K562 (cell line): ENCODE results near the gene NUMB. TPM values are rescaled to one million over a fixed set of nuclear protein-coding genes. Genes with fewer than 3 reads are reported as not detected.

Experiments used
- ATAC-seq: fragments of 200-7000 bp; cut with Tn5 transposase; 3 replicates; pipeline ENCODE4 v1.9.1; 2020; ENCODE audit warnings: moderate library complexity
- BruUV-seq: library from RNA; stranded (reverse); fragments of 400-500 nt; replicated peaks from 2 replicates; lab custom pipeline; 2021; lab: Mats Ljungman, UMichigan
- CTCF ChIA-PET: fragments of 300-600 bp; formaldehyde crosslinking; extraction: SDS; loops from one replicate; lab custom pipeline; 2021; ENCODE audit warnings: low intra/inter-chr PET ratio; lab: Yijun Ruan, JAX
- POLR2A ChIA-PET: fragments of 300-600, 350-650 bp; sonication (Branson Sonifier 250); formaldehyde crosslinking; extraction: SDS; loops from one replicate; lab custom pipeline; 2021; ENCODE audit warnings: antibody characterized with exemption, inconsistent platforms; lab: Yijun Ruan, JAX
- DNase-seq, 4 experiments: peaks; one replicate each; pipeline versions ENCODE4 v3.0.0 to v3.0.0-alpha.2; 2011 to 2018; ENCODE audit warnings: low spot score in 3 of 4, mixed read lengths in 3 of 4; ENCODE audit errors: extremely low read depth in 1 of 4
- FAIRE-seq: peaks from 2 replicates; lab custom pipeline; 2011; peaks lifted over from hg19 to GRCh38; lab: Jason Lieb, UNC
- H2AFZ ChIP-seq: 2 replicates; pipeline ENCODE4 v1.6.0; 2011; ENCODE audit warnings: low read depth, low read length, control low read depth, inconsistent platforms
- H3K27ac ChIP-seq: fragments of 200-600 bp; 3 replicates; pipeline ENCODE4 v1.8.0; 2011; ENCODE audit warnings: low read depth, mild to moderate bottlenecking, control low read depth, inconsistent platforms, low read length, moderate library complexity, mixed read lengths; ENCODE audit errors: extremely low read depth
- H3K27me3 ChIP-seq, 2 experiments: fragments of 300-600 bp in 1 of 2; 2 replicates in 1 of 2; 3 replicates in 1 of 2; pipeline versions ENCODE4 v1.6.0 to v1.8.0; 2011; ENCODE audit warnings: inconsistent platforms in 2 of 2, low read length in 2 of 2, mild to moderate bottlenecking in 1 of 2, mixed read lengths in 1 of 2, moderate library complexity in 1 of 2; ENCODE audit not compliant: control insufficient read depth in 2 of 2, insufficient read depth in 2 of 2
- H3K36me3 ChIP-seq: fragments of 300-600 bp; 3 replicates; pipeline ENCODE4 v1.8.0; 2011; ENCODE audit warnings: mild to moderate bottlenecking, low read length, inconsistent platforms; ENCODE audit not compliant: control insufficient read depth, insufficient read depth
- H3K4me1 ChIP-seq, 2 experiments: fragments of 200-600 bp in 1 of 2; replicated peaks in 1 of 2; 2 replicates in 1 of 2; 3 replicates in 1 of 2; pipeline versions ENCODE4 v1.5.1 to v1.8.0; 2011; ENCODE audit warnings: inconsistent platforms in 2 of 2, low read length in 2 of 2, mild to moderate bottlenecking in 1 of 2, mixed read lengths in 1 of 2, moderate library complexity in 1 of 2; ENCODE audit not compliant: control insufficient read depth in 2 of 2, insufficient read depth in 2 of 2
- H3K4me2 ChIP-seq: 2 replicates; pipeline ENCODE4 v1.6.1; 2011; ENCODE audit warnings: low read length, control low read depth, inconsistent platforms, mixed read lengths; ENCODE audit not compliant: insufficient read depth
- H3K4me3 ChIP-seq: fragments of 200-600 bp; sonication (generic), shearing (Covaris generic); 2 replicates; pipeline ENCODE4 v1.5.1; 2016; ENCODE audit warnings: control low read depth, inconsistent platforms
- H3K79me2 ChIP-seq: fragments of 200-600 bp; 3 replicates; pipeline ENCODE4 v1.8.0; 2011; ENCODE audit warnings: low read length, inconsistent platforms; ENCODE audit not compliant: control insufficient read depth, insufficient read depth
- H3K9ac ChIP-seq, 2 experiments: 2 replicates each; pipeline versions ENCODE4 v1.6.0 to v1.6.1; 2011; ENCODE audit warnings: low read depth in 2 of 2, low read length in 2 of 2, control low read depth in 1 of 2, inconsistent platforms in 1 of 2, mild to moderate bottlenecking in 1 of 2, mixed read lengths in 1 of 2; ENCODE audit not compliant: insufficient read depth in 1 of 2
- H3K9me1 ChIP-seq: one replicate; pipeline ENCODE4 v1.6.0; 2011; ENCODE audit warnings: inconsistent platforms, mild to moderate bottlenecking, low read length, moderate library complexity; ENCODE audit not compliant: control insufficient read depth, insufficient read depth
- H3K9me3 ChIP-seq: replicated peaks from 2 replicates; pipeline ENCODE4 v1.5.1; 2011; ENCODE audit warnings: low read depth, low read length, inconsistent platforms; ENCODE audit not compliant: control insufficient read depth, insufficient read depth
- H4K20me1 ChIP-seq: replicated peaks from 2 replicates; pipeline ENCODE4 v1.6.1; 2011; ENCODE audit warnings: low read length, inconsistent platforms, mixed read lengths; ENCODE audit not compliant: control insufficient read depth, insufficient read depth
- EZH2 ChIP-seq: IDR thresholded peaks from 2 replicates; pipeline ENCODE4 v1.6.1; 2012; ENCODE audit warnings: low read depth, mild to moderate bottlenecking, inconsistent platforms, low read length, borderline replicate concordance
- HNRNPH1 ChIP-seq: fragments of 200-400 bp; formaldehyde crosslinking; optimal IDR thresholded peaks from 2 replicates; pipeline ENCODE3; 2017; ENCODE audit warnings: low read depth, mild to moderate bottlenecking, low read length, moderate library complexity
- IRF1 ChIP-seq: sonication (generic); formaldehyde crosslinking; IDR thresholded peaks from 2 replicates; pipeline ENCODE4 v1.8.0; 2022; ENCODE audit warnings: missing genetic modification reagents, mild to moderate bottlenecking, borderline replicate concordance
- POLR2A ChIP-seq: fragments of 450-650 bp; conservative IDR thresholded peaks from 2 replicates; pipeline ENCODE4 v1.6.1; 2016
- POLR3G ChIP-seq: IDR thresholded peaks from 2 replicates; pipeline ENCODE4 v1.6.1; 2011; ENCODE audit not compliant: insufficient read length, insufficient replicate concordance; ENCODE audit errors: extremely low read depth
- SLC30A9 ChIP-seq: fragments of 250-450 bp; sonication (Bioruptor Pico); IDR thresholded peaks from 2 replicates; pipeline ENCODE4 v1.8.0; 2022; ENCODE audit warnings: mild to moderate bottlenecking, moderate library complexity
- SNIP1 ChIP-seq: fragments of 450-650 bp; IDR thresholded peaks from 2 replicates; pipeline ENCODE4 v1.7.1; 2017; ENCODE audit warnings: low read depth, mild to moderate bottlenecking
- SRSF9 ChIP-seq: fragments of 200-400 bp; formaldehyde crosslinking; IDR thresholded peaks from 2 replicates; pipeline ENCODE4 v1.6.1; 2017; ENCODE audit warnings: low read depth, low read length, borderline replicate concordance
- ZNF184 ChIP-seq: sonication (generic); formaldehyde crosslinking; IDR thresholded peaks from 2 replicates; pipeline ENCODE4 v1.5.0; 2020; ENCODE audit warnings: missing genetic modification reagents
- ZNF347 ChIP-seq: fragments of 450-650 bp; formaldehyde crosslinking; IDR thresholded peaks from 2 replicates; pipeline ENCODE4 v1.4.0; 2020; ENCODE audit warnings: low read depth, mild to moderate bottlenecking, moderate library complexity
- WGBS: fragments of 100-300 bp; shearing (Covaris generic); methylation state at CpG from one replicate; pipeline ENCODE4 v1.1.6; 2016; ENCODE audit warnings: low coverage, mixed read lengths; ENCODE audit not compliant: insufficient coverage; ENCODE audit errors: missing lambda C conversion rate; 5-methylcytosine and 5-hydroxymethylcytosine counted together
- in situ Hi-C: fragments of 300-500 bp; cut with MboI; formaldehyde crosslinking; loops from 4 replicates; pipeline ENCODE4 v1.15.0; 2018; ENCODE audit warnings: inconsistent platforms, mixed read lengths
- intact Hi-C: fragments of 100-400 bp; cut with micrococcal nuclease; formaldehyde crosslinking; loops from 2 replicates; pipeline ENCODE4 v1.14.2; 2022
- polyA plus RNA-seq, 8 experiments: library from polyadenylated mRNA; depleted of rRNA in 4 of 8; stranded (reverse) in 5 of 8; unstranded in 3 of 8; fragments of >200 nt; fragmentation: Nextera tagmentation in 2 of 8; fragmentation: Illumina TruSeq in 1 of 8; extraction: Ambion mirVana in 2 of 8; extraction: Trizol in 1 of 8; gene quantifications; 2 replicates each; pipeline versions ENCODE4 v1.2.1 to v1.2.3, GENCODE V29; 2011 to 2014; ENCODE audit warnings: inconsistent platforms in 1 of 8, missing spikeins in 1 of 8
- total RNA-seq, 7 experiments: library from RNA; depleted of rRNA in 6 of 7; stranded (reverse); fragments of >200 nt in 6 of 7; fragmentation: Illumina TruSeq in 2 of 7; extraction: Trizol in 2 of 7; gene quantifications; 2 replicates each; pipeline versions ENCODE4 v1.2.1 to v1.2.3, GENCODE V29; 2011 to 2021; ENCODE audit warnings: low replicate concordance in 1 of 7
- TF ChIP-seq, protein P1 (sequence below): IDR thresholded peaks from 2 replicates; pipeline ENCODE4 v1.6.1; 2011; ENCODE audit not compliant: insufficient read length; ENCODE audit errors: extremely low read depth
- TF ChIP-seq, protein P2 (sequence below), 2 experiments: IDR thresholded peaks; 2 replicates each; pipeline ENCODE4 v1.6.1; 2012; ENCODE audit warnings: improper control_type of control experiment in 2 of 2, low read depth in 2 of 2, low read length in 2 of 2, borderline replicate concordance in 1 of 2

The NUMB gene
- total and polyA plus RNA-seq, 9 of the 15 experiments (the other 6 are each of a cell fraction or from before 2014, with no cell fraction given), result 13.5 to 54.0 (median 32.3) TPM

- FAIRE-seq, result no peak
- CTCF ChIA-PET, result no interaction called here
- Histone ChIP-seq H4K20me1 (no peaks in the 10 kb centered on the region), H3K27me3 (no peaks in the 10 kb centered on the region), H3K27ac (no peak overlapping the region), H3K9me1 (no peaks in the 10 kb centered on the region), H3K36me3 (no peaks in the 10 kb centered on the region; the same call in 2 of the 3 replicates), H3K4me1 (no peaks in the 10 kb centered on the region), H3K4me3 (no peak overlapping the region), H3K4me2 (no peak overlapping the region), H3K9me3 (no peaks in the 10 kb centered on the region), H3K79me2 (peaks cover 6% of the 10 kb centered on the region; the same call in 1 of the 3 replicates), H2AFZ (no peak overlapping the region), H3K9ac (no peak overlapping the region)
- BruUV-seq, result no TSS peak
- 97% methylated on average over 4 of the region's 4 CpGs for WGBS
- in situ Hi-C loops, result no loop called here
- no peak for DNase-seq
- TF ChIP-seq SLC30A9 (CRISPR knock-in tag) (no peak), SNIP1 (no peak), POLR2A (no peak), ZNF184 (no peak)
- intact Hi-C loops, result no loop called here
- POLR2A ChIA-PET, result interaction anchor here (0.7 kb wide), 1 partner anchor 127 kb away, joined by 4 read pairs; no protein-coding TSS in a partner anchor
- no peak for ATAC-seq
Observed at GRCh38 chr14:73383356-73383755, 75.0 kb downstream of the NUMB start.

DNA sequence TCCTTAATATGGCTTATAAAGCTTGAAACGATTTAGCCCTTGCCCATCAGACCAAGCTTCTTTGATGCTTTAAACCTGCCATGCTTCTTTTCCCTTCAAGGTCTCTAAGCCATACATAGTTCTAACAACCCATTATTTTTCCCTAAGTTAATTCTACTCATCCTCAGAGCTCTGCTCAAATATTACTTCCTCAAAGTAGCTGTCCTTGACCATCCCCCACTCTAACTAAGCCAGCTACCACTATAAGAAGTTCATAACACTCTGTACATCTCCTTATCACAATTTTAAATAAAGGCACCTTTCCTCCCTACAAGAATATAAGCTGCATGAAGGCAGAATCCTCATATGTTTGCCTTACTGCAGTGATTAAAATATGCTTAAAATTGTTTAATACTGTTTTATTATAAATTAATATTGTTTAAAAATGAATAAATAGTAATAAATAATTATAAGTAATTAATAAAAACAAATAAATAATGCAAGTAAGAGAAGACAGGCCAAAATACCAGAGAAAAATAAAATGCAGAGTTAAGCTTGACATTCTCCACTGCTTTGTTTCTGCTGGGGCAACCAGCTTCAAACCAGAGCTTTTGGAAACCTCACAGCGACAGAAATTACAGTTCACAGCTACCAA, 76.8 kb downstream of the NUMB start:
- Histone ChIP-seq H3K9ac (no peak overlapping the region), H3K9me3 (no peaks in the 10 kb centered on the region), H3K79me2 (peaks cover 15% of the 10 kb centered on the region), H3K27ac (no peak overlapping the region), H2AFZ (no peak overlapping the region), H4K20me1 (no peaks in the 10 kb centered on the region), H3K4me2 (no peak overlapping the region), H3K9me1 (no peaks in the 10 kb centered on the region), H3K4me1 (no peaks in the 10 kb centered on the region), H3K27me3 (no peaks in the 10 kb centered on the region), H3K4me3 (no peak overlapping the region), H3K36me3 (no peaks in the 10 kb centered on the region; the same call in 2 of the 3 replicates)
- ATAC-seq, result no peak
- peak in 1 of 4 experiments; percentile 3 for DNase-seq
- POLR2A ChIA-PET, result interaction anchor here (1.3 kb wide), 1 partner anchor 11 kb away, joined by 4 read pairs; no protein-coding TSS in a partner anchor
- in situ Hi-C loops, result no loop called here
- BruUV-seq, result no TSS peak
- WGBS, result 75% methylated on average over 2 of the region's 2 CpGs
- CTCF ChIA-PET, result no interaction called here
- no peak for FAIRE-seq
- intact Hi-C loops, result no loop called here
- TF ChIP-seq, protein P1, sequence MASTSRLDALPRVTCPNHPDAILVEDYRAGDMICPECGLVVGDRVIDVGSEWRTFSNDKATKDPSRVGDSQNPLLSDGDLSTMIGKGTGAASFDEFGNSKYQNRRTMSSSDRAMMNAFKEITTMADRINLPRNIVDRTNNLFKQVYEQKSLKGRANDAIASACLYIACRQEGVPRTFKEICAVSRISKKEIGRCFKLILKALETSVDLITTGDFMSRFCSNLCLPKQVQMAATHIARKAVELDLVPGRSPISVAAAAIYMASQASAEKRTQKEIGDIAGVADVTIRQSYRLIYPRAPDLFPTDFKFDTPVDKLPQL, result no peak
- TF ChIP-seq, protein P2, sequence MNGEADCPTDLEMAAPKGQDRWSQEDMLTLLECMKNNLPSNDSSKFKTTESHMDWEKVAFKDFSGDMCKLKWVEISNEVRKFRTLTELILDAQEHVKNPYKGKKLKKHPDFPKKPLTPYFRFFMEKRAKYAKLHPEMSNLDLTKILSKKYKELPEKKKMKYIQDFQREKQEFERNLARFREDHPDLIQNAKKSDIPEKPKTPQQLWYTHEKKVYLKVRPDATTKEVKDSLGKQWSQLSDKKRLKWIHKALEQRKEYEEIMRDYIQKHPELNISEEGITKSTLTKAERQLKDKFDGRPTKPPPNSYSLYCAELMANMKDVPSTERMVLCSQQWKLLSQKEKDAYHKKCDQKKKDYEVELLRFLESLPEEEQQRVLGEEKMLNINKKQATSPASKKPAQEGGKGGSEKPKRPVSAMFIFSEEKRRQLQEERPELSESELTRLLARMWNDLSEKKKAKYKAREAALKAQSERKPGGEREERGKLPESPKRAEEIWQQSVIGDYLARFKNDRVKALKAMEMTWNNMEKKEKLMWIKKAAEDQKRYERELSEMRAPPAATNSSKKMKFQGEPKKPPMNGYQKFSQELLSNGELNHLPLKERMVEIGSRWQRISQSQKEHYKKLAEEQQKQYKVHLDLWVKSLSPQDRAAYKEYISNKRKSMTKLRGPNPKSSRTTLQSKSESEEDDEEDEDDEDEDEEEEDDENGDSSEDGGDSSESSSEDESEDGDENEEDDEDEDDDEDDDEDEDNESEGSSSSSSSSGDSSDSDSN (IDR thresholded peaks at IDR 0.05; ENCODE audit: borderline replicate concordance in 1 of 2, low read depth in 2 of 2, low read length in 2 of 2), result no peak
- TF ChIP-seq IRF1 (CRISPR knock-in tag) (no peak), POLR3G (no peak), HNRNPH1 (no peak), SRSF9 (no peak), EZH2 (no peak), ZNF347 (CRISPR knock-in tag) (no peak)
